Kidney epithelial cell (primary cell): ENCODE results near the gene PDIA5. TPM values are rescaled to one million over a fixed set of nuclear protein-coding genes. Genes with fewer than 3 reads are reported as not detected.

Experiments used
- DNase-seq: peaks from one replicate; pipeline ENCODE4 v3.0.0-alpha.2; 2010; ENCODE audit warnings: low read depth
- H3K27me3 ChIP-seq: 2 replicates; pipeline ENCODE4 v1.6.0; 2011; ENCODE audit warnings: low read length; ENCODE audit not compliant: control insufficient read depth, insufficient read depth
- H3K36me3 ChIP-seq: 2 replicates; pipeline ENCODE4 v1.5.1; 2011; ENCODE audit warnings: low read length; ENCODE audit not compliant: control insufficient read depth, insufficient read depth
- H3K4me3 ChIP-seq: 2 replicates; pipeline ENCODE4 v1.5.1; 2011; ENCODE audit warnings: low read depth, mild to moderate bottlenecking, control low read depth, low read length
- CTCF ChIP-seq: IDR thresholded peaks from 2 replicates; pipeline ENCODE4 v1.5.1; 2011; ENCODE audit warnings: mild to moderate bottlenecking, moderate library complexity, low read length, control low read depth, inconsistent platforms; ENCODE audit not compliant: insufficient read depth, poor library complexity, severe bottlenecking
- total RNA-seq: library from RNA; depleted of rRNA; stranded (reverse); fragments of >200 nt; gene quantifications from 2 replicates; pipeline ENCODE4 v1.2.3, GENCODE V29; 2015

Gene PDIA5
- total RNA-seq, 1 donor from 2014 or later: 18.8 TPM

- Histone ChIP-seq H3K27me3 (no peaks in the 10 kb centered on the region), H3K36me3 (peaks cover 1% of the 10 kb centered on the region), H3K4me3 (no peak overlapping the region)
- no peak for DNase-seq
- TF ChIP-seq CTCF: no peak
Measured at GRCh38 chr3:123104550-123104949, 37.7 kb downstream of the PDIA5 start.

- Histone ChIP-seq H3K4me3 (no peak overlapping the region), H3K36me3 (peaks cover 1% of the 10 kb centered on the region), H3K27me3 (no peaks in the 10 kb centered on the region)
- no peak for DNase-seq
- TF ChIP-seq CTCF: no peak
Measured at GRCh38 chr3:123105201-123106189, 38.7 kb downstream of the PDIA5 start.

- TF ChIP-seq CTCF: no peak
- H3K36me3 ChIP-seq: peaks cover 1% of the 10 kb centered on the region
Measured at GRCh38 chr3:123110282-123110975, 43.6 kb downstream of the PDIA5 start.

GRCh38 chr3:123110976-123111615 lies 44.3 kb downstream of the PDIA5 start:
- Histone ChIP-seq H3K4me3 (no peak overlapping the region), H3K27me3 (no peaks in the 10 kb centered on the region), H3K36me3 (peaks cover 1% of the 10 kb centered on the region)
- TF ChIP-seq CTCF: no peak
- no peak for DNase-seq

More at GRCh38 chr3:123110282-123110975, 43.6 kb downstream of the PDIA5 start:
- Histone ChIP-seq H3K27me3 (no peaks in the 10 kb centered on the region), H3K4me3 (no peak overlapping the region)
- DNase-seq: no peak

GRCh38 chr3:123111640-123112039 lies 44.8 kb downstream of the PDIA5 start:
- no peak for TF ChIP-seq CTCF
- peaks cover 1% of the 10 kb centered on the region for H3K36me3 ChIP-seq
- no peak overlapping the region for H3K4me3 ChIP-seq
- H3K27me3 ChIP-seq: no peaks in the 10 kb centered on the region
- no peak for DNase-seq
